ENCODE measurements around the gene CLEC18A. TPM values are rescaled to one million over a fixed set of nuclear protein-coding genes. Genes with fewer than 3 reads are reported as not detected.
"Not testable (repeated sequence)": the region's sequence is repeated elsewhere in the genome, so short reads cannot be mapped to it uniquely, and the experiment has no call there.

The CLEC18A gene
- total RNA-seq, 1 experiment from 2014 or later: 1.6 TPM

GRCh38 chr16:69997956-69998355 is 46.8 kb downstream of the CLEC18A start:
- not testable (repeated sequence) for H3K9ac ChIP-seq (ENCODE audit: extremely low read depth, insufficient read length, low read length); H3K79me2 ChIP-seq (ENCODE audit: insufficient read depth, low read length); H3T11ph ChIP-seq (ENCODE audit: low read length); H3K9me3 ChIP-seq (ENCODE audit: control insufficient read depth, low read depth, low read length); H3K18ac ChIP-seq (ENCODE audit: insufficient read length, low read depth, low read length); H3K23me2 ChIP-seq (ENCODE audit: insufficient read length, low read depth, low read length, poor library complexity, severe bottlenecking); H3K4me1 Mint-ChIP-seq; H2BK120ac ChIP-seq (ENCODE audit: low read depth, low read length, poor library complexity, severe bottlenecking); DNase-seq; H2BK20ac ChIP-seq (ENCODE audit: low read depth, low read length, poor library complexity, severe bottlenecking); H3K14ac ChIP-seq (ENCODE audit: insufficient read depth, low read length); H3K56ac ChIP-seq (ENCODE audit: insufficient read length, low read depth, low read length); H3K27me3 ChIP-seq (ENCODE audit: insufficient read depth, low read length); H3K4ac ChIP-seq (ENCODE audit: low read depth, low read length); H4K8ac ChIP-seq (replicated peaks; ENCODE audit: insufficient read length, low read depth, low read length); H4K91ac ChIP-seq (ENCODE audit: insufficient read length, low read depth, low read length); H3K79me1 ChIP-seq (ENCODE audit: insufficient read depth, low read depth, low read length, poor library complexity, severe bottlenecking); H3K23ac ChIP-seq (ENCODE audit: insufficient read length, low read depth, low read length); H2AK5ac ChIP-seq (ENCODE audit: insufficient read length, low read length); H3K9me3 Mint-ChIP-seq; H3K27me3 Mint-ChIP-seq (ENCODE audit: low read depth); H2BK12ac ChIP-seq (ENCODE audit: insufficient read length, low read depth, low read length); H2AFZ ChIP-seq (ENCODE audit: low read length); H3K4me1 ChIP-seq (ENCODE audit: insufficient read depth, low read length); H3K27ac Mint-ChIP-seq; H3K36me3 Mint-ChIP-seq (ENCODE audit: insufficient read depth in 1 of 3, low read depth in 3 of 3); H3K4me2 ChIP-seq (ENCODE audit: insufficient read depth, insufficient read length, low read length); H2BK5ac ChIP-seq (ENCODE audit: insufficient read length, low read length); H3K4me3 Mint-ChIP-seq; H2BK15ac ChIP-seq (ENCODE audit: low read depth, low read length); H4K20me1 ChIP-seq (ENCODE audit: control insufficient read depth, insufficient read depth, insufficient read length); H4K5ac ChIP-seq (ENCODE audit: insufficient read length, low read depth, low read length); H3K27ac ChIP-seq (ENCODE audit: insufficient read length, low read depth, low read length)
- no CpG with 5 or more reads among the region's 3 CpGs for WGBS (ENCODE audit: extremely low coverage, insufficient read length, low lambda C conversion rate)

- H3K4me3 Mint-ChIP-seq; H3K4ac ChIP-seq (ENCODE audit: low read depth, low read length); H2AFZ ChIP-seq (ENCODE audit: low read length); H3K9me3 Mint-ChIP-seq; H3K23me2 ChIP-seq (ENCODE audit: insufficient read length, low read depth, low read length, poor library complexity, severe bottlenecking); H3K14ac ChIP-seq (ENCODE audit: insufficient read depth, low read length); H3K4me2 ChIP-seq (ENCODE audit: insufficient read depth, insufficient read length, low read length); H2BK20ac ChIP-seq (ENCODE audit: low read depth, low read length, poor library complexity, severe bottlenecking); H3K27me3 Mint-ChIP-seq (ENCODE audit: low read depth); H3K79me2 ChIP-seq (ENCODE audit: insufficient read depth, low read length); H2BK120ac ChIP-seq (ENCODE audit: low read depth, low read length, poor library complexity, severe bottlenecking); H3K23ac ChIP-seq (ENCODE audit: insufficient read length, low read depth, low read length); H4K8ac ChIP-seq (replicated peaks; ENCODE audit: insufficient read length, low read depth, low read length); H4K91ac ChIP-seq (ENCODE audit: insufficient read length, low read depth, low read length); H2AK5ac ChIP-seq (ENCODE audit: insufficient read length, low read length); H2BK12ac ChIP-seq (ENCODE audit: insufficient read length, low read depth, low read length); H2BK15ac ChIP-seq (ENCODE audit: low read depth, low read length); DNase-seq; H3K27me3 ChIP-seq (ENCODE audit: insufficient read depth, low read length); H3K9me3 ChIP-seq (ENCODE audit: control insufficient read depth, low read depth, low read length); H4K5ac ChIP-seq (ENCODE audit: insufficient read length, low read depth, low read length); H3K4me1 ChIP-seq (ENCODE audit: insufficient read depth, low read length); H3T11ph ChIP-seq (ENCODE audit: low read length); H3K4me1 Mint-ChIP-seq; H3K27ac ChIP-seq (ENCODE audit: insufficient read length, low read depth, low read length); H3K56ac ChIP-seq (ENCODE audit: insufficient read length, low read depth, low read length); H3K18ac ChIP-seq (ENCODE audit: insufficient read length, low read depth, low read length); H3K79me1 ChIP-seq (ENCODE audit: insufficient read depth, low read depth, low read length, poor library complexity, severe bottlenecking); H2BK5ac ChIP-seq (ENCODE audit: insufficient read length, low read length); H3K9ac ChIP-seq (ENCODE audit: extremely low read depth, insufficient read length, low read length); H4K20me1 ChIP-seq (ENCODE audit: control insufficient read depth, insufficient read depth, insufficient read length); H3K36me3 Mint-ChIP-seq (ENCODE audit: insufficient read depth in 1 of 3, low read depth in 3 of 3): not testable (repeated sequence)
- WGBS (ENCODE audit: extremely low coverage, insufficient read length, low lambda C conversion rate): no CpG with 5 or more reads among the region's 9 CpGs
- H3K27ac Mint-ChIP-seq: peak overlapping the region in 1 of 3 experiments; percentile 22; a peak in 2 of 7 replicates
Measured at GRCh38 chr16:69999801-70000200, 48.7 kb downstream of the CLEC18A start.
